ENCODE results near the gene PLIN4. TPM values are rescaled to one million over a fixed set of nuclear protein-coding genes. Genes with fewer than 3 reads are reported as not detected.

The PLIN4 gene
- total RNA-seq, 4 donors from 2014 or later = 65.1 to 689 (median 138) TPM

DNA sequence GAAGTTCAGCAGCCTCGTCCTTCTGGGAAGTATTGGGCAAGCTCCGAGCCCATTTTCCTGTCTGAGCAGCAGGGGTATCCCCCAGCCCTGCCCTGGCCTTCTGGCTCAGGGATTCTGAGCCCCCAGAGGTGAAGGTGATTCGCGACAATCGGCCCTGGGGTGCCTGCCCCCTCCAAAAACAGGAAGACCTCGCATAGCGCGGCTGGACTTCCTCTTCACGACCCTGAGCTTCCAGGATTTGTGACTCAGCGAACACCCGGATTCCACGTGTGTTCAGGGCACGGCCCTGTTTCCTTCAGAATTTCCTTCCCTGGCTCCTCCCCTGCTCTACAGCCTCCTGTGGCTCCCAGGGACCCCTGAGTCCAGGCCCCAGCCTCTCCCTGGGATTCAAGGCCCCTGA is 41.3 kb upstream of the PLIN4 start, which contains the start of gene SEMA6B:
SEMA6B (minus strand) TSS at position 116 of the 400 bp plus-strand sequence. CDS start 1,227 bp downstream, outside the sequence.
- Histone ChIP-seq H3K4me3 (peak within 1 kb of the TSS in 3 of 4 donors; percentile 7 to 42 (median 18)), H3K27ac (peak within 1 kb of the TSS in 2 of 4 donors; percentile 36 to 66), H3K27me3 (peaks cover 0 to 8% of the 10 kb centered on the region in 2 donors), H3K36me3 (no peaks in the 10 kb centered on the region), H3K4me1 (peaks cover 0 to 4% (median 0%) of the 10 kb centered on the region in 4 donors), H3K9me3 (no peaks in the 10 kb centered on the region)
- peak in 1 of 2 donors; percentile 73 for TF ChIP-seq EP300 (IDR thresholded peaks at IDR 0.05)
- TF ChIP-seq, protein P1, sequence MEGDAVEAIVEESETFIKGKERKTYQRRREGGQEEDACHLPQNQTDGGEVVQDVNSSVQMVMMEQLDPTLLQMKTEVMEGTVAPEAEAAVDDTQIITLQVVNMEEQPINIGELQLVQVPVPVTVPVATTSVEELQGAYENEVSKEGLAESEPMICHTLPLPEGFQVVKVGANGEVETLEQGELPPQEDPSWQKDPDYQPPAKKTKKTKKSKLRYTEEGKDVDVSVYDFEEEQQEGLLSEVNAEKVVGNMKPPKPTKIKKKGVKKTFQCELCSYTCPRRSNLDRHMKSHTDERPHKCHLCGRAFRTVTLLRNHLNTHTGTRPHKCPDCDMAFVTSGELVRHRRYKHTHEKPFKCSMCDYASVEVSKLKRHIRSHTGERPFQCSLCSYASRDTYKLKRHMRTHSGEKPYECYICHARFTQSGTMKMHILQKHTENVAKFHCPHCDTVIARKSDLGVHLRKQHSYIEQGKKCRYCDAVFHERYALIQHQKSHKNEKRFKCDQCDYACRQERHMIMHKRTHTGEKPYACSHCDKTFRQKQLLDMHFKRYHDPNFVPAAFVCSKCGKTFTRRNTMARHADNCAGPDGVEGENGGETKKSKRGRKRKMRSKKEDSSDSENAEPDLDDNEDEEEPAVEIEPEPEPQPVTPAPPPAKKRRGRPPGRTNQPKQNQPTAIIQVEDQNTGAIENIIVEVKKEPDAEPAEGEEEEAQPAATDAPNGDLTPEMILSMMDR (IDR thresholded peaks at IDR 0.05) = no peak
- no peak for TF ChIP-seq POLR2A (IDR thresholded peaks at IDR 0.05)
- DNase-seq (ENCODE audit: low spot score in 2 of 2) = peak in 1 of 2 donors; percentile 37
- WGBS, 2 donors = 64 to 71% methylated on average over 13 of the region's 13 CpGs

DNA sequence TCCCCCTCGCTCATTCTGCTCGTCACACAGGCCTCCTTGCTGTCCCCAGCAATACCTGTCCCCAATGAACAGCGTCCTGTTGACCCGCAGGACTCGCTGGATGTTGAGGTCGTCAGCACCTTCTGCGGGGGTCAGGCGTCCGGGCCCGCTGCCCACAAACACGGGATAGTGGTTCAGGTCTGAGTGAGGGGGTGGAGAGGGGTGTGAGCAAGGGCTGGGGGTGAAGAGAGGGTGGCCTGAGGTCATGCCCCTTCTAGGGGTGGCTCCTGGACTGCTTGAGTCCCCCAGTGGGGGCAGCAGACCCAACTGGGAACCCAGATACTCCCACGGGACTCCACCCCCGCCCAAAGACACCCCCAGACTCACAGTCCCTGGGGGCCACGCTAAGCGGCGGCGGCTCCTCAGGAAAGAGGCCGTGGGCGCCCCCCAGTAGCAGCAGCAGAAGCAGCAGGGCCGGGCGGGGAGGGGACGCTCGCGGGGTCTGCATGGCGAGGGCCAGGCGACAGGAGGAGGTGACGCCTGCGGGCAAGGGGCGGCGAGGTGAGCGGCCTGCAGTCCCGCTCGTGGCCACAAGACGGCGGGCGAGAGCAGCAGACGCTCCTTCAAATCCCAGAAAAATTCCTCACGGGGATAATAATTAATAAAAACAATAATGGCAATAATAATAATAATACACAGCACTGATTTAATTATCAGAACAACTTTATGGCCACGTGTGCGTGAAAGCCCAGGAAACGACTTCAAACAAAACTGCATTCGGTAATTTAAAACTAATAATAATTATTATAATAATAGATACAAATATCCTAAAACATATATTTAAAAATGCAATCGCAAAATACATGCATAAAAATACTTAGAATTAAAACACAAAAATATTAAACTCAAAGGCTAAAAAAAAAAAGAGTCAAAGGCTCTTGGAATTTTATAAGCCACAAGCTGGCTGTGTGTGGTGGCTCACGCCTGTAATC is 40.0 kb upstream of the PLIN4 start:
- H3K9me3 ChIP-seq = no peaks in the 10 kb centered on the region
- WGBS, 2 donors = 29% methylated on average over 37 to 44 of the region's 44 CpGs
- H3K4me3 ChIP-seq = peak overlapping the region in 2 of 4 donors; percentile 7 to 42
- no peak for DNase-seq (ENCODE audit: low spot score in 2 of 2)
- no peaks in the 10 kb centered on the region for H3K36me3 ChIP-seq
- H3K27me3 ChIP-seq = peaks cover 0 to 8% of the 10 kb centered on the region in 2 donors
- peaks cover 0 to 4% (median 0%) of the 10 kb centered on the region in 4 donors for H3K4me1 ChIP-seq
- peak overlapping the region in 1 of 4 donors; percentile 66 for H3K27ac ChIP-seq
- TF ChIP-seq POLR2A (IDR thresholded peaks at IDR 0.05) (no peak), EP300 (IDR thresholded peaks at IDR 0.05) (no peak)
- TF ChIP-seq, protein P1 (IDR thresholded peaks at IDR 0.05) = peak; percentile 90 to 100 (median 99)

DNA sequence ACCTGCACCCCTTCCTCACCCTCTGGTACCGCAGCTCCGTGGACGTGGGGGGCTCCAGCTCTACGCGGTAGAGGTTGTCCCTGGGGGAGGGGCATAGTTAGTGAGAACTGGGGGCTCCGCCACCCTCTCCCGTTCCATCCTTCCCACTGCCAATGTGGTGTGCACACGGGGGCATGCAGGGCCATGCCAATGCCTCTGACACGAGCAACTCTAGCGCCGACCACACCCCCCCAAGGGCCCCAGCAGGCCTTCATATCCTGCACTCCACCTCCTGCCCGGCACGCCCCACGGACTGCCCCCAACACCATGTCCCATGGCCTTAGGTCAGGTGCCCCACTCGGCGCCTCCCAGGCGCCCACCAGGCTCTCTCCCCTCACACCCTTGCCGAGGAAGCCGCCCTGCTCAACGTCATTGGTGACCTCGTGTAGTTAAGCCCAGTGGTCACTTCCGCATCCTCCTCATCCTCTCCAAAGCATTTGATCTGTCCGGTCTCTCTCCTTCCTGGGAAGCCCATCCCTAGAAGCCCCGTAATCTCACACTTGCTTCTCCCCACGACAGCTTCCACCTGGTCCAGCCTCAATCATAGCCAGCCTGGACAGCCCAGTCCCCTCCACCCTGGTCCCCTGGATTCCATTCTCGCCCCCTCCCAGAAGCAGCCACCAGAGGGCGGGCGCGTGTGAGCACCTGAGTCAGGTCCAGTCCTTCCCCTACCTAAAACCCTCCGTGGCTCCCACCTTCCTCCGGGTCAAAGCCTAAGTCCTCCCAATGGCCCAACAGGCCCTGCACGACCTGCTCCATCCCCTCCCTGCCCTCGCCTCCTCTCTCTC is 39.1 kb upstream of the PLIN4 start:
- no peak overlapping the region for H3K27ac ChIP-seq
- no peaks in the 10 kb centered on the region for H3K36me3 ChIP-seq
- H3K27me3 ChIP-seq = peaks cover 0 to 8% of the 10 kb centered on the region in 2 donors
- peak overlapping the region in 1 of 4 donors; percentile 42 for H3K4me3 ChIP-seq
- TF ChIP-seq, protein P1 (IDR thresholded peaks at IDR 0.05) = peak in 1 of 5 experiments; percentile 8
- TF ChIP-seq POLR2A (IDR thresholded peaks at IDR 0.05) = no peak
- H3K4me1 ChIP-seq = peaks cover 0 to 4% (median 0%) of the 10 kb centered on the region in 4 donors
- no peak for DNase-seq (ENCODE audit: low spot score in 2 of 2)
- 83 to 84% methylated on average over 33 of the region's 33 CpGs for WGBS, 2 donors
- no peaks in the 10 kb centered on the region for H3K9me3 ChIP-seq

DNA sequence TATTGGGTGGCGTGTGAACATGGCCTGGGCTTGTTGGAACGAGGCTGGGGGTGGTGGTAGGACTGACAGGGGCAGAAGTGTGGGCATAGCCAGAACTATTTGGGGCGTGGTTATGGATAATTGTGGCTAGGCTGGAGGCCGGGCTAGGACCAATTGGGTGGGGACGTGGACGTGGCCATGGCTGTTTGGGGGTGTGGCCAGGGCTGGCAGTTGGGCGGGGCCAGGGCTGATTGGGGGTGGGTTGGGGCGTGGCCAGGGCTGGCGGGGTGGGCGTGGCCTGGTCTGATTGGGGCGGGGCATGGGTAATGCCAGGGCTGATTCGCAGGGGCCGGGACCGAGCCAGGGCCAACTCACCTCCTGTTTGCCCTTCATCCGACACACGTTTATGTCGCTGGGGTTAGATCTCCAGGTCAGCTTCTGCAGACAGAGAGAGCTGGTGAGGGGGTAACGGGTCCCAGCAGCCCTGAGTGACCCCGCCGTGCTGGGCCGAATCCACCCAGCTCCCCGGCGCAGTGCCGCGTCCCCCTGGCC is 38.4 kb upstream of the PLIN4 start:
- H3K27ac ChIP-seq = no peak overlapping the region
- H3K4me3 ChIP-seq = no peak overlapping the region
- no peaks in the 10 kb centered on the region for H3K9me3 ChIP-seq
- WGBS, 2 donors = 73 to 79% methylated on average over 23 to 24 of the region's 25 CpGs
- TF ChIP-seq, protein P1 (IDR thresholded peaks at IDR 0.05) = no peak
- TF ChIP-seq POLR2A (IDR thresholded peaks at IDR 0.05) (no peak), EP300 (IDR thresholded peaks at IDR 0.05) (no peak)
- H3K27me3 ChIP-seq = peaks cover 0 to 8% of the 10 kb centered on the region in 2 donors
- peaks cover 0 to 4% (median 0%) of the 10 kb centered on the region in 4 donors for H3K4me1 ChIP-seq
- DNase-seq (ENCODE audit: low spot score in 2 of 2) = no peak
- H3K36me3 ChIP-seq = no peaks in the 10 kb centered on the region
